Measurements from ENCODE around the gene SLX4.

SLX4 gene

GRCh38 chr16:3536851-3537250 lies 74.6 kb downstream of the SLX4 start:
- no peak for DNase-seq
- Histone ChIP-seq H3K4me3 (ENCODE audit: low read depth, low read length) (no peak overlapping the region), H3K9me3 (ENCODE audit: severe bottlenecking) (no peaks in the 10 kb centered on the region), H3K27me3 (ENCODE audit: insufficient read depth, low read depth, severe bottlenecking) (no peaks in the 10 kb centered on the region), H3K27ac (no peak overlapping the region), H3K36me3 (peaks cover 22% of the 10 kb centered on the region)
- TF ChIP-seq, protein P1, sequence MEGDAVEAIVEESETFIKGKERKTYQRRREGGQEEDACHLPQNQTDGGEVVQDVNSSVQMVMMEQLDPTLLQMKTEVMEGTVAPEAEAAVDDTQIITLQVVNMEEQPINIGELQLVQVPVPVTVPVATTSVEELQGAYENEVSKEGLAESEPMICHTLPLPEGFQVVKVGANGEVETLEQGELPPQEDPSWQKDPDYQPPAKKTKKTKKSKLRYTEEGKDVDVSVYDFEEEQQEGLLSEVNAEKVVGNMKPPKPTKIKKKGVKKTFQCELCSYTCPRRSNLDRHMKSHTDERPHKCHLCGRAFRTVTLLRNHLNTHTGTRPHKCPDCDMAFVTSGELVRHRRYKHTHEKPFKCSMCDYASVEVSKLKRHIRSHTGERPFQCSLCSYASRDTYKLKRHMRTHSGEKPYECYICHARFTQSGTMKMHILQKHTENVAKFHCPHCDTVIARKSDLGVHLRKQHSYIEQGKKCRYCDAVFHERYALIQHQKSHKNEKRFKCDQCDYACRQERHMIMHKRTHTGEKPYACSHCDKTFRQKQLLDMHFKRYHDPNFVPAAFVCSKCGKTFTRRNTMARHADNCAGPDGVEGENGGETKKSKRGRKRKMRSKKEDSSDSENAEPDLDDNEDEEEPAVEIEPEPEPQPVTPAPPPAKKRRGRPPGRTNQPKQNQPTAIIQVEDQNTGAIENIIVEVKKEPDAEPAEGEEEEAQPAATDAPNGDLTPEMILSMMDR (IDR thresholded peaks at IDR 0.05; ENCODE audit: low read depth, low read length), result no peak

GRCh38 chr16:3536271-3536731 lies 75.1 kb downstream of the SLX4 start:
- Histone ChIP-seq H3K9me3 (ENCODE audit: severe bottlenecking) (no peaks in the 10 kb centered on the region), H3K4me3 (ENCODE audit: low read depth, low read length) (no peak overlapping the region), H3K27me3 (ENCODE audit: insufficient read depth, low read depth, severe bottlenecking) (no peaks in the 10 kb centered on the region), H3K36me3 (peaks cover 22% of the 10 kb centered on the region), H3K27ac (no peak overlapping the region)
- DNase-seq, result no peak
- TF ChIP-seq, protein P1 (IDR thresholded peaks at IDR 0.05; ENCODE audit: low read depth, low read length), result no peak

DNA sequence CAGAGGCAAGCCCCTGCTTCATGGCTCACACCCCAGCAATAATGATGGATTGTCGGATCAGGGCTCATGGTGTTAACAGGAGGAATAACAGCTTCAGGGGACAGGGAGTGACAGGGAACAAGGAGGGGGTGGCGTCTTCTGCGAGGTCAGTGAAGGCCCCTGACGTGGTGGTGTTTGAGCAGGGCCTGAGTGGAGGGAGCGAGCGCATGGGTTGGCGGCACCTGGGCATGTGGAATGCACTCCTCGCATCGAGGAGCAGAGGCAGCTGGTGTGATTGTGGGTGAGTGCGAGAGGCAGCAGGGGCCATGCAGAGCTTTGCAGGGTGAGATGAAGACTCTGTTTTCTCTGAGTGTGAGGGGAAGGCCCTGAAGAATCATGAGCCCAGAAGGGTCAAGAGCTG lies 77.3 kb downstream of the SLX4 start:
- Histone ChIP-seq H3K4me3 (ENCODE audit: low read depth, low read length) (no peak overlapping the region), H3K36me3 (peaks cover 30% of the 10 kb centered on the region), H3K9me3 (ENCODE audit: severe bottlenecking) (no peaks in the 10 kb centered on the region), H3K27ac (no peak overlapping the region), H3K27me3 (ENCODE audit: insufficient read depth, low read depth, severe bottlenecking) (no peaks in the 10 kb centered on the region)
- DNase-seq, result no peak
- TF ChIP-seq, protein P1 (IDR thresholded peaks at IDR 0.05; ENCODE audit: low read depth, low read length), result no peak

DNA sequence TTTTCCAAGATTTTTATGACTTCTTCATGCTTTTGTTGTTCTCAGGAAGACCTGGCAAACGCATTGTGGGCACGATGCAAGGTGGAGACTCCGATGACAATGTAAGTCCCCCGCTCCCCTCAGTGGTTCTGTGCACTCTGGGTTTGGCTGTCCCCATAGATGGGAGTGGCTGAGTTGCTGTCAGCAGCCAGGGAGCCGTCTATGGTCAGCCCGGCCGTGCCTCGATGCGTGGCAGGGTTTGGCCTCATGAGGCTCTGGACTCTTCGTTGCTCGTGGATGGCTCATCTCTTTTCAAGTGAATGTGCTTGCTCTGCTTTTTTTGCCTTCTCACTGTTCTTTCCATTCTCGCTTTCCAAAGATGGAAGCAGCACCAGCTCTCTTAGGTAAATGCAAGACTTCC lies 78.7 kb downstream of the SLX4 start:
- TF ChIP-seq, protein P1 (IDR thresholded peaks at IDR 0.05; ENCODE audit: low read depth, low read length), result no peak
- peaks cover 40% of the 10 kb centered on the region for H3K36me3 ChIP-seq
- H3K27ac ChIP-seq, result no peak overlapping the region
- no peak for DNase-seq
- H3K4me3 ChIP-seq (ENCODE audit: low read depth, low read length), result no peak overlapping the region
- H3K27me3 ChIP-seq (ENCODE audit: insufficient read depth, low read depth, severe bottlenecking), result no peaks in the 10 kb centered on the region
- H3K9me3 ChIP-seq (ENCODE audit: severe bottlenecking), result no peaks in the 10 kb centered on the region
